ENCODE results near the gene PIR. TPM values are rescaled to one million over a fixed set of nuclear protein-coding genes. Genes with fewer than 3 reads are reported as not detected.
A peak's percentile ranks its signal among the peaks of the same experiment; 100 is the strongest.

The PIR gene
- total and polyA plus RNA-seq, 9 of the 15 experiments (the other 6 are each of a cell fraction or from before 2014, with no cell fraction given), result 7.5 to 29.8 (median 11.5) TPM

DNA sequence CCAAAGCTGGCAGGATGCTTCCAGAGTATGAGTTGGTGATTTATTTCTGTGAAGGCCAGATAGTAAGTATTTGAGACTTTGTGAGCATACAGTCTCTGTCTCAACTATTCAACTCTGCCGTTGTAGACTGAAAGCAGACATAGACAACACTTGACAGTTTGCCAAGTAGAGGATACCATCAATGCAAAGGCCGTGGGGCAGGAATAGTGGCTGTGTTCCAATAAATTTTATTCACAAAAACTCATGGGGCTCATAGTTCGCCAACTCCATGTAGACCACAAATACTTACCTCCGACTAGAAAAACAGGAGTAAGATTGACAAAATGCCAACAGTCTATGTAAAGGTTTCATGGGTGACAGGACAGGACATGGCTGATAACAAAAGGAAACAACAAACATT is 3.7 kb upstream of the PIR start:
- Histone ChIP-seq H3K4me2 (ENCODE audit: insufficient read depth, low read length) (no peak overlapping the region), H3K36me3 (ENCODE audit: control insufficient read depth, insufficient read depth, low read length) (no peaks in the 10 kb centered on the region), H3K27me3 (ENCODE audit: control insufficient read depth in 2 of 2, insufficient read depth in 2 of 2, low read length in 2 of 2) (no peaks in the 10 kb centered on the region), H3K9ac (ENCODE audit: insufficient read depth in 1 of 2, low read depth in 2 of 2, low read length in 2 of 2) (0 out of 4 replicates have a peak overlapping the region, but pooled peaks of 1 of the 2 experiments have one; percentile 20), H3K9me1 (ENCODE audit: control insufficient read depth, insufficient read depth, low read length) (no peaks in the 10 kb centered on the region), H2AFZ (ENCODE audit: low read depth, low read length) (peak overlapping the region; percentile 80), H3K9me3 (replicated peaks; ENCODE audit: control insufficient read depth, insufficient read depth, low read depth, low read length) (peaks cover 2% of the 10 kb centered on the region; the same call in 1 of the 2 replicates), H3K79me2 (ENCODE audit: control insufficient read depth, insufficient read depth, low read length) (no peaks in the 10 kb centered on the region; the same call in 2 of the 3 replicates), H3K27ac (ENCODE audit: extremely low read depth, low read depth, low read length) (peak overlapping the region; percentile 22; the same call in 1 of the 3 replicates), H3K4me3 (no peak overlapping the region), H4K20me1 (replicated peaks; ENCODE audit: control insufficient read depth, insufficient read depth, low read length) (no peaks in the 10 kb centered on the region), H3K4me1 (replicated peaks in 1 of 2; ENCODE audit: control insufficient read depth in 2 of 2, insufficient read depth in 2 of 2, low read length in 2 of 2) (peaks cover 10 to 20% of the 10 kb centered on the region in 2 experiments; a peak in 3 of 5 replicates)
- BruUV-seq (replicated peaks), result no TSS peak
- peak in 1 of 4 experiments; percentile 21 for DNase-seq (ENCODE audit: extremely low read depth in 1 of 4, low spot score in 3 of 4)
- ChIA-PET POLR2A (no interaction called here), CTCF (ENCODE audit: low intra/inter-chr PET ratio) (interaction anchor here (1.2 kb wide), 1 partner anchor 25 kb away, joined by 3 read pairs; no protein-coding TSS in a partner anchor)
- 21% methylated on average over 4 of the region's 4 CpGs for WGBS (ENCODE audit: insufficient coverage, low coverage, missing lambda C conversion rate)
- intact Hi-C loops (cut with micrococcal nuclease) (loop anchor here (5.0 kb wide), 1 partner anchor 145 kb away; no protein-coding TSS in a partner anchor), in situ Hi-C loops (cut with MboI) (no loop called here)
- ATAC-seq, result no peak
- FAIRE-seq, result peak; percentile 48
- no peak for TF ChIP-seq PREB (CRISPR knock-in tag; IDR thresholded peaks at IDR 0.05)
- TF ChIP-seq NFIC (IDR thresholded peaks at IDR 0.05), result peak; percentile 72
- peak; percentile 80 for TF ChIP-seq RBM25 (IDR thresholded peaks at IDR 0.05; ENCODE audit: low read depth, low read length, severe bottlenecking)
- TF ChIP-seq PRDM10 (IDR thresholded peaks at IDR 0.05; ENCODE audit: partially characterized antibody), result peak; percentile 22
